K562 (cell line): ENCODE data around the gene SEH1L. TPM values are rescaled to one million over a fixed set of nuclear protein-coding genes. Genes with fewer than 3 reads are reported as not detected.
A peak's percentile ranks its signal among the peaks of the same experiment; 100 is the strongest.

Source experiments
- ATAC-seq: fragments of 200-7000 bp; cut with Tn5 transposase; 3 replicates; pipeline ENCODE4 v1.9.1; 2020; ENCODE audit warnings: moderate library complexity
- BruUV-seq: library from RNA; stranded (reverse); fragments of 400-500 nt; replicated peaks from 2 replicates; lab custom pipeline; 2021; lab: Mats Ljungman, UMichigan
- CTCF ChIA-PET: fragments of 300-600 bp; formaldehyde crosslinking; extraction: SDS; loops from one replicate; lab custom pipeline; 2021; ENCODE audit warnings: low intra/inter-chr PET ratio; lab: Yijun Ruan, JAX
- POLR2A ChIA-PET: fragments of 300-600, 350-650 bp; sonication (Branson Sonifier 250); formaldehyde crosslinking; extraction: SDS; loops from one replicate; lab custom pipeline; 2021; ENCODE audit warnings: antibody characterized with exemption, inconsistent platforms; lab: Yijun Ruan, JAX
- DNase-seq, 4 experiments: peaks; one replicate each; pipeline versions ENCODE4 v3.0.0 to v3.0.0-alpha.2; 2011 to 2018; ENCODE audit warnings: low spot score in 3 of 4, mixed read lengths in 3 of 4; ENCODE audit errors: extremely low read depth in 1 of 4
- FAIRE-seq: peaks from 2 replicates; lab custom pipeline; 2011; peaks lifted over from hg19 to GRCh38; lab: Jason Lieb, UNC
- H2AFZ ChIP-seq: 2 replicates; pipeline ENCODE4 v1.6.0; 2011; ENCODE audit warnings: low read depth, low read length, control low read depth, inconsistent platforms
- H3K27ac ChIP-seq: fragments of 200-600 bp; 3 replicates; pipeline ENCODE4 v1.8.0; 2011; ENCODE audit warnings: low read depth, mild to moderate bottlenecking, control low read depth, inconsistent platforms, low read length, moderate library complexity, mixed read lengths; ENCODE audit errors: extremely low read depth
- H3K27me3 ChIP-seq, 2 experiments: fragments of 300-600 bp in 1 of 2; 2 replicates in 1 of 2; 3 replicates in 1 of 2; pipeline versions ENCODE4 v1.6.0 to v1.8.0; 2011; ENCODE audit warnings: inconsistent platforms in 2 of 2, low read length in 2 of 2, mild to moderate bottlenecking in 1 of 2, mixed read lengths in 1 of 2, moderate library complexity in 1 of 2; ENCODE audit not compliant: control insufficient read depth in 2 of 2, insufficient read depth in 2 of 2
- H3K36me3 ChIP-seq: fragments of 300-600 bp; 3 replicates; pipeline ENCODE4 v1.8.0; 2011; ENCODE audit warnings: mild to moderate bottlenecking, low read length, inconsistent platforms; ENCODE audit not compliant: control insufficient read depth, insufficient read depth
- H3K4me1 ChIP-seq, 2 experiments: fragments of 200-600 bp in 1 of 2; replicated peaks in 1 of 2; 2 replicates in 1 of 2; 3 replicates in 1 of 2; pipeline versions ENCODE4 v1.5.1 to v1.8.0; 2011; ENCODE audit warnings: inconsistent platforms in 2 of 2, low read length in 2 of 2, mild to moderate bottlenecking in 1 of 2, mixed read lengths in 1 of 2, moderate library complexity in 1 of 2; ENCODE audit not compliant: control insufficient read depth in 2 of 2, insufficient read depth in 2 of 2
- H3K4me2 ChIP-seq: 2 replicates; pipeline ENCODE4 v1.6.1; 2011; ENCODE audit warnings: low read length, control low read depth, inconsistent platforms, mixed read lengths; ENCODE audit not compliant: insufficient read depth
- H3K4me3 ChIP-seq: fragments of 200-600 bp; sonication (generic), shearing (Covaris generic); 2 replicates; pipeline ENCODE4 v1.5.1; 2016; ENCODE audit warnings: control low read depth, inconsistent platforms
- H3K79me2 ChIP-seq: fragments of 200-600 bp; 3 replicates; pipeline ENCODE4 v1.8.0; 2011; ENCODE audit warnings: low read length, inconsistent platforms; ENCODE audit not compliant: control insufficient read depth, insufficient read depth
- H3K9ac ChIP-seq, 2 experiments: 2 replicates each; pipeline versions ENCODE4 v1.6.0 to v1.6.1; 2011; ENCODE audit warnings: low read depth in 2 of 2, low read length in 2 of 2, control low read depth in 1 of 2, inconsistent platforms in 1 of 2, mild to moderate bottlenecking in 1 of 2, mixed read lengths in 1 of 2; ENCODE audit not compliant: insufficient read depth in 1 of 2
- H3K9me1 ChIP-seq: one replicate; pipeline ENCODE4 v1.6.0; 2011; ENCODE audit warnings: inconsistent platforms, mild to moderate bottlenecking, low read length, moderate library complexity; ENCODE audit not compliant: control insufficient read depth, insufficient read depth
- H3K9me3 ChIP-seq: replicated peaks from 2 replicates; pipeline ENCODE4 v1.5.1; 2011; ENCODE audit warnings: low read depth, low read length, inconsistent platforms; ENCODE audit not compliant: control insufficient read depth, insufficient read depth
- H4K20me1 ChIP-seq: replicated peaks from 2 replicates; pipeline ENCODE4 v1.6.1; 2011; ENCODE audit warnings: low read length, inconsistent platforms, mixed read lengths; ENCODE audit not compliant: control insufficient read depth, insufficient read depth
- CC2D1A ChIP-seq: fragments of 450-650 bp; IDR thresholded peaks from 2 replicates; pipeline ENCODE4 v1.6.1; 2017; ENCODE audit warnings: mild to moderate bottlenecking
- EP400 ChIP-seq: fragments of 450-650 bp; IDR thresholded peaks from 2 replicates; pipeline ENCODE4 v1.6.1; 2017; ENCODE audit warnings: antibody characterized with exemption, mild to moderate bottlenecking, moderate library complexity
- POLR2AphosphoS5 ChIP-seq: IDR thresholded peaks from 2 replicates; pipeline ENCODE4 v1.6.1; 2011; ENCODE audit warnings: mild to moderate bottlenecking, low read depth, low read length, moderate library complexity; ENCODE audit not compliant: control insufficient read depth, insufficient read depth
- RREB1 ChIP-seq: fragments of 250-450 bp; sonication (Bioruptor Pico); IDR thresholded peaks from 2 replicates; pipeline ENCODE4 v1.4.0; 2020
- SAFB2 ChIP-seq: fragments of 200-400 bp; formaldehyde crosslinking; IDR thresholded peaks from 2 replicates; pipeline ENCODE4 v1.6.1; 2018; ENCODE audit warnings: borderline replicate concordance, low read length, low read depth, moderate library complexity; ENCODE audit not compliant: severe bottlenecking
- SMARCA5 ChIP-seq: fragments of 450-650 bp; IDR thresholded peaks from 2 replicates; pipeline ENCODE4 v1.6.1; 2016
- TSHZ1 ChIP-seq: fragments of 250-450 bp; sonication (Bioruptor Pico); IDR thresholded peaks from 2 replicates; pipeline ENCODE4 v1.4.0; 2020; ENCODE audit warnings: mild to moderate bottlenecking, moderate library complexity
- ZBED1 ChIP-seq: IDR thresholded peaks from 2 replicates; pipeline ENCODE4 v1.6.1; 2014
- ZBTB34 ChIP-seq: fragments of 250-450 bp; sonication (Bioruptor Pico); IDR thresholded peaks from 2 replicates; pipeline ENCODE4 v1.8.0; 2021; ENCODE audit warnings: mild to moderate bottlenecking, moderate library complexity
- WGBS: fragments of 100-300 bp; shearing (Covaris generic); methylation state at CpG from one replicate; pipeline ENCODE4 v1.1.6; 2016; ENCODE audit warnings: low coverage, mixed read lengths; ENCODE audit not compliant: insufficient coverage; ENCODE audit errors: missing lambda C conversion rate; 5-methylcytosine and 5-hydroxymethylcytosine counted together
- in situ Hi-C: fragments of 300-500 bp; cut with MboI; formaldehyde crosslinking; loops from 4 replicates; pipeline ENCODE4 v1.15.0; 2018; ENCODE audit warnings: inconsistent platforms, mixed read lengths
- intact Hi-C: fragments of 100-400 bp; cut with micrococcal nuclease; formaldehyde crosslinking; loops from 2 replicates; pipeline ENCODE4 v1.14.2; 2022
- polyA plus RNA-seq, 8 experiments: library from polyadenylated mRNA; depleted of rRNA in 4 of 8; stranded (reverse) in 5 of 8; unstranded in 3 of 8; fragments of >200 nt; fragmentation: Nextera tagmentation in 2 of 8; fragmentation: Illumina TruSeq in 1 of 8; extraction: Ambion mirVana in 2 of 8; extraction: Trizol in 1 of 8; gene quantifications; 2 replicates each; pipeline versions ENCODE4 v1.2.1 to v1.2.3, GENCODE V29; 2011 to 2014; ENCODE audit warnings: inconsistent platforms in 1 of 8, missing spikeins in 1 of 8
- total RNA-seq, 7 experiments: library from RNA; depleted of rRNA in 6 of 7; stranded (reverse); fragments of >200 nt in 6 of 7; fragmentation: Illumina TruSeq in 2 of 7; extraction: Trizol in 2 of 7; gene quantifications; 2 replicates each; pipeline versions ENCODE4 v1.2.1 to v1.2.3, GENCODE V29; 2011 to 2021; ENCODE audit warnings: low replicate concordance in 1 of 7

Gene SEH1L
- total and polyA plus RNA-seq, 9 of the 15 experiments (the other 6 are each of a cell fraction or from before 2014, with no cell fraction given) = 62.2 to 180 (median 108) TPM

GRCh38 chr18:12991821-12992179 lies 44.0 kb downstream of the SEH1L start:
- no peak for ATAC-seq
- peak; percentile 69 for FAIRE-seq
- peaks cover 39% of the 10 kb centered on the region for H3K36me3 ChIP-seq
- H3K27me3 ChIP-seq = no peaks in the 10 kb centered on the region
- H3K4me2 ChIP-seq = peak overlapping the region; percentile 93
- POLR2A ChIA-PET = interaction anchor here (1.4 kb wide), 1 partner anchor 19 kb away, joined by 3 read pairs; no protein-coding TSS in a partner anchor
- peaks cover 65% of the 10 kb centered on the region for H3K79me2 ChIP-seq
- peak overlapping the region; percentile 93 for H3K27ac ChIP-seq
- H3K4me1 ChIP-seq = peaks cover 31 to 34% of the 10 kb centered on the region in 2 experiments; a peak in 4 of 5 replicates
- H4K20me1 ChIP-seq = peaks cover 11% of the 10 kb centered on the region
- peak overlapping the region; percentile 68 for H3K4me3 ChIP-seq
- WGBS = 0% methylated on average over 7 of the region's 7 CpGs
- BruUV-seq = no TSS peak
- peaks cover 14% of the 10 kb centered on the region; the same call in 1 of the 2 replicates for H3K9me3 ChIP-seq
- peak overlapping the region; percentile 85 to 92 for H3K9ac ChIP-seq
- intact Hi-C loops (loop anchor here (2.0 to 10.0 kb wide), 2 partner anchors 45 to 107 kb away; partner anchors contain the start of gene PTPN2), in situ Hi-C loops (no loop called here)
- H2AFZ ChIP-seq = peak overlapping the region; percentile 94
- H3K9me1 ChIP-seq = no peaks in the 10 kb centered on the region
- DNase-seq = no peak
- CTCF ChIA-PET = no interaction called here
- TF ChIP-seq SAFB2 = no peak
- no peak for TF ChIP-seq RREB1 (CRISPR knock-in tag)
- TF ChIP-seq EP400 = no peak
- TF ChIP-seq CC2D1A = no peak
- no peak for TF ChIP-seq ZBTB34 (CRISPR knock-in tag)
- no peak for TF ChIP-seq TSHZ1 (CRISPR knock-in tag)
- TF ChIP-seq ZBED1 = no peak
- TF ChIP-seq SMARCA5 = no peak
- TF ChIP-seq POLR2AphosphoS5 = no peak
